ENCODE measurements around the gene FBXO11.

The FBXO11 gene

GRCh38 chr2:47783486-47784351, 122.6 kb downstream of the FBXO11 start:
- DNase-seq = peak; percentile 63

DNA sequence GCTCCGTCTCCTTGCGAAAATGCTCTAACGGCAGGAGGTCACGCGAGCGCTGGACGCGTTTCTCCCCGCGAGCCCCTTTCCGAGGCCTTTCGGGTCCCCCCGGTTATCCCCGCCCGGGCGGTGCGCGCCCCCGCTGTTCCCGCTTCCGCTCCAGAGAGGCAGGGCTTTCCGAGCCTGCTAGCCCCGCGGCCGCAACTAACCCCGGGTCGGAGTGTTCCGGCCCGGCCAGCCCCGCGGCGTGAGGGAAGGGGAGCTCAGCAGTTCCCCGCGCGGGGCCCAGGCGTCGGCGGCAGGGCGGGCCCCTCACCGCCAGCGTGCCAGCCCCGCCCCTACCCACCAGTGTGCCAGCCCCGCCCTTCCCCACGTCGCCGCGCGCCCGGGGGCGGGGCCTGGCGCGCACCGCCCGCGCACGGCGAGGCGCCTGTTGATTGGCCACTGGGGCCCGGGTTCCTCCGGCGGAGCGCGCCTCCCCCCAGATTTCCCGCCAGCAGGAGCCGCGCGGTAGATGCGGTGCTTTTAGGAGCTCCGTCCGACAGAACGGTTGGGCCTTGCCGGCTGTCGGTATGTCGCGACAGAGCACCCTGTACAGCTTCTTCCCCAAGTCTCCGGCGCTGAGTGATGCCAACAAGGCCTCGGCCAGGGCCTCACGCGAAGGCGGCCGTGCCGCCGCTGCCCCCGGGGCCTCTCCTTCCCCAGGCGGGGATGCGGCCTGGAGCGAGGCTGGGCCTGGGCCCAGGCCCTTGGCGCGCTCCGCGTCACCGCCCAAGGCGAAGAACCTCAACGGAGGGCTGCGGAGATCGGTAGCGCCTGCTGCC, 123.4 kb downstream of the FBXO11 start, which contains the start of gene MSH6:
TSS of gene MSH6 (plus strand) at position 475 of the 815 bp plus-strand sequence. CDS start at position 564, 89 bp downstream.
- DNase-seq = peak; percentile 88

GRCh38 chr2:47782381-47782670, 124.0 kb downstream of the FBXO11 start:
- DNase-seq = no peak

DNA sequence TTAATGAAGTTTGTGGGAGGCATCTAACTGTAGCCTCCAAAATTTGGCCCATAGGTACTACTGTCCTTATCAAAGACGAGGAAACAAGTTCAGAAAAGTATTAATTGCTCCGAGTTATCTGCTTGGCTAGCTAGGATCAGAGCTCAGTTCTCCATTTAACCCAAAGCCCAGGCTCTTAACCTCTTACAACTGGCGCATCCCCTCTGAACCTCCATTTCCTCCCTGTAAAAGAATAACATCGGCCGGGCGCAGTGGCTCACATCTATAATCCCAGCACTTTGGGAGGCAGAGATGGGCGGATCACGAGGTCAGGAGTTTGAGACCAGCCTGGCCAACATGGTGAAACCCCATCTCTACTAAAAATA, 126.9 kb downstream of the FBXO11 start:
- DNase-seq = no peak

DNA sequence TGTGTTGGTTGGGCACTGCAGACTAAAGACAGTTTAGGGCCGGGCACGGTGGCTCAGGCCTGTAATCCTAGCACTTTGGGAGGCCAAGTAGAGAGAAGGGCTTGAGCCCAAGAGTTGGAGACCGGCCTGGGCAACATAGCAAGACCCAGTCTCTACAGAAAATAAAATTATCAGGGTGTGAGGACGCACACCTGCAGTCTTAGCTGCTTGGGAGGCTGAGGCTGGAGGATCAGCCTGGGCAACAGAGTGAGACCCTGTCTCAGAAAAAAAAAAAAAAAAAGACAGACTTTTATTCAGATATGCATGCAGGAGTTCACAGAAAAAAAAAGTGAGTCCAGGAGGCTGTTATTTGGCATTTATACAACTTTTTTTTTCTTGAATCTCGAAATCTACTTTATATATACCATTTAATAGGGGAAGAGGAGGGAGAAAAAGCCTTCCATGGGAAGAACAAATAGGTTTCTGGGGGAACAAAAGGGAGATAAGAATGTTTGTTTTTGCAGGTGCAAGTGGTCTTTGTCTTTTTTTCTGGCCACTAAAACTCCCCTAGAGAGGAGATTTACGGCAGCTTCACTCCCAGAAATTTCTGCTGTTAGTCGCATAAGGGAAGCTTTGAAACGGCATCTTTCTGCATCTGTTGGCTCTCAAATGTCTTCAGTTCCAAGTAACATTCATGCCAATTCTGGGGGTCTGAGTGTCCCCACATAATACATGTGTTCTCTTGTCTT, 127.4 kb downstream of the FBXO11 start:
- no peak for DNase-seq

DNA sequence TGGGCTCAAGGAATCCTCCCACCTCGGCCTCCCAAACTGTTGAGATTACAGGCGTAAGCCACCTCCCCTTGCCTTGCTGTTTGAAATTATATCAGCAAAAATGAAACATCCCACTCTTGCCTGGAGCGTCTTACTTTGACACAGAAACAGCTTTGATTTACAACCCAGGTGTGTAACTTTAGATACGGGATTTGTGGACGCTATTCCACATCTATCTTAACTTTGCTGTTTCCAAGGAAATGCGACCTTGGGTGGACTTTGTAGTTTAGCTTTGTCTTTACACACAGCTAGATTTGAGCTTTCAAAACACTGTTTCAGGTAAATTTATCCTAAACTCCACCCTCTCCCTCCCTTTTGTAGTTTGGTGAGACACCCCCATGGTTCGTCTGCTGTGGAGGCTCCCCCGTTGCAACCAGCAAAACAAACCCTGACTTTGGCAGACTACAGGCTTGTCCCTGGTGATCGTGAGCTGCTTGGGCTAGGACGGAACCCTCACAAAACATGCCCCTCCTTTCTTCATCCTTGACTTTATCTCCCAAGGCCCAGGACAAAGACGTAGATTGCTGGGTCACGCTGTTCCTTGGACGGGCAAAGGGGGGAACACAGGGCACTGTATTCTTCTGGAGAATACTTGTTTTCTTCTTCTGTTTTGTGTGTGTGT, 128.9 kb downstream of the FBXO11 start:
- DNase-seq = no peak

DNA sequence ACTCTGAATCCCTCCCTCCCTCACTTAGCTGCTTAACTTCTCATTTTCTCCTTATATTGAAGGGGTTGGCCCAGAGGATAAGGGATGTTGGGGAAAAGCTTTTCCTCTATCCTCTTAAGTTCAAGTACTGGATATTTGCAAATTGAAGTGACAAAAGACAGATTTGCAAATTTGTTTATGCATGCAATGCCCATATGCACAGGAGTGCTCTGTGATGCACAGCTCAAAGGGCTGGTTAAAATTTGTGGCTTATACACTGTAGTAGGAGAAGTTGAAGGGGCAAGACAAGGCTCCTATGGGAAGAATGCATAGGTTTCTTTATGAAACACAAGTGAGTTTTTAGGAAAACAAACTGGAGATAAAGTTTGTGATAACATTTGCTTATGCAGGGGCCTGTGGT, 131.7 kb downstream of the FBXO11 start:
- no peak for DNase-seq

- DNase-seq = no peak
These were observed 134.0 kb downstream of the FBXO11 start for GRCh38 chr2:47772343-47772742.

GRCh38 chr2:47771211-47771610, 135.1 kb downstream of the FBXO11 start:
- no peak for DNase-seq

- no peak for DNase-seq
These were observed 137.0 kb downstream of the FBXO11 start for GRCh38 chr2:47769318-47769717.

DNA sequence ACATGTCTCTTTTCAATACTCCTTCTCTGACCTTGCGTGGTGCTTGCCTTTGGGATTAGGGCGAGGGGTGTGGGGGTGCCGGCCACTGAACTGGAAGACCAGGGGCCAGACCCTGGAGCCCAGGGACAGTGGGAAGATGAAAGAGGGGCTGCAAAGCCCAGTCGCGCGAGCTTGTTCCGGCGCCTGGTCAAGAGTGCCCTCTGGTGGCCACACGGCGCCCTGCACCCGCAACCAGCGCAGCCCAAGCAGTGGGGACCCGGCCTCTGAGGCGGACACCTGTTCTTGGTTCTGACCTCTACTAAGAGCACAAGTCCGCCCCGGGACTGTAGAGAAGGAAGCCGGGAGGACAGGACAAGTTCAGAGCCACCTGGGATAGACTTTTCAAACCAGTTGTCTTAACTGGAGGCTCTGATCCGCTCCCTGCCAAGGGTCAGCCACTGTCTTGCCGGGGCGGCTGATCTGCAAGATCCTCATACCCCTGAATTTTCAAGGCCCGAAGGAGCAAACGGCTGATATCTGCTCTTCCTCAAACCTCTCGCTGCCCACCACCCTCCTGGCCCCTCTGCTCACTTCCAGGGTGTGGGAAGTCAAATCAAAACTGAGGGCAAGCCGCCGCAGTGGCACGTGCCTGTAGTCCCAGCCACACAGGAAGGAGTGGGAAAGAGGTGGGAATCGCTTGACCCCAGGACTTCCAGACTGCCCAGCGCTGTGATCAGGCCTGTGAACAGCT, 138.3 kb downstream of the FBXO11 start:
- DNase-seq = peak; percentile 72

- DNase-seq = no peak
These were observed 138.8 kb downstream of the FBXO11 start for GRCh38 chr2:47767497-47767844.

DNA sequence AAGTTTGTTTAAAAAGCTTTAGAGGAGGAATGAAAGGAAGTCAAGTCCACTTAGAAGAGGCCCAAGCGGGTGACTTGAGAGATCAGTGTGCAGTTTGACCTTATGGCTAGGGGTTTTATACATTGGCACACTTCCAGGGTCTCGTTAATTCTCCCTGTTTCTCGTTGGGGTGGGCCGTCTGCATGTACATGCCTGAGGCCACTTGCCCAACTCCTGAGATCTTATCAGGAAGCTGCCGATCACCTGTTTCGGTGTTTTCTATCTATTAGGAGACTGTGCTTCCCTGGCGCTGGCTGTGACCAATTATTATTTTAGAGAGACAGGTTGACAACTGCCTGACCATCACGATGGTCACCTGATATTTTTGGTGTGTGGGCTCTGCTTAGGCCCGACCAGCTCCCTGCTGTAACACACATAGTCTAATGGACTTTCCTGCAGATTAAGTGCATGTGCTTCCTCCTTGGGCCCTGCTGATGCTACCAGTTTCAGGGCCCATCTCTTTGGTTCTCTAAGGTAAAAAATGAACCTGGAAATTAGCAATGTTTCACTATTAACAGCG, 154.4 kb downstream of the FBXO11 start:
- DNase-seq = no peak

- DNase-seq = no peak
These were observed 158.4 kb downstream of the FBXO11 start for GRCh38 chr2:47747878-47748277.

DNA sequence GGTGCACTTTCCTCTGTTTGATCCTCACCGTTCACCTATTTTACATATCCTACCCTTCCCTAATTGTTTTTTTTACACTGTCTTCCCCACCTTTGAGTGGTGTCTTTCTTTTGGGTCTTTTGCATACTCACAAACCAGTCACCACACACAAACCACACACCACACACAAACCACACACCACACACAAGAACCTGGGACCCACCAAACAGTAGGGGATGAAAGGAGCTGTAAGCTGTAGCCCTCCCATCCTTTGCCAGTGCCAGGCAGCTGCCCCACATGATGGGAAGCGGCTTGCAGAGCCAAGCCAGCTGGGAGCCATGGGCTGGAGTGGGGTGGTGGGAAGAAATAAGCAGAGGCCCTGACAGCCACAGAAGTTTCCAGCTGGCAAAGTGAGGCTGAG, 162.2 kb downstream of the FBXO11 start:
- no peak for DNase-seq

- DNase-seq = no peak
These were observed 164.7 kb downstream of the FBXO11 start for GRCh38 chr2:47741637-47742036.

GRCh38 chr2:47741101-47741500, 165.2 kb downstream of the FBXO11 start:
- no peak for DNase-seq

All from stimulated activated CD4-positive, alpha-beta T cell treated with anti-CD3 and anti-CD28 coated beads, Interleukin-4, amount 100 ng/mL, for 24 hours (primary cell).